Lung (tissue), 12 donors: ENCODE results near the gene THBD. TPM values are rescaled to one million over a fixed set of nuclear protein-coding genes. Genes with fewer than 3 reads are reported as not detected.

Experiments used
- ATAC-seq: fragments of 200-7000 bp; cut with Tn5 transposase; one replicate; pipeline ENCODE4 v1.9.1; 2020; ENCODE audit warnings: moderate number of reproducible peaks; ENCODE audit not compliant: insufficient read depth, low FRiP score
- DNase-seq, 3 donors: peaks; one replicate each; pipeline ENCODE4 v3.0.0-alpha.2; 2013 to 2017
- H3K27ac ChIP-seq, 2 donors: one replicate each; pipeline ENCODE4 v1.5.1; 2013; ENCODE audit warnings: mild to moderate bottlenecking in 2 of 2, moderate library complexity in 2 of 2, control low read depth in 1 of 2, inconsistent platforms in 1 of 2, low read depth in 1 of 2, low read length in 1 of 2
- H3K27me3 ChIP-seq, 3 donors: one replicate each; pipeline ENCODE4 v1.5.1; 2013; ENCODE audit warnings: low read length in 2 of 3; ENCODE audit not compliant: control insufficient read depth in 3 of 3, insufficient read depth in 3 of 3
- H3K36me3 ChIP-seq, 4 donors: one replicate each; pipeline ENCODE4 v1.5.1; 2013; ENCODE audit warnings: low read length in 4 of 4, mild to moderate bottlenecking in 1 of 4, moderate library complexity in 1 of 4; ENCODE audit not compliant: control insufficient read depth in 4 of 4, insufficient read depth in 4 of 4
- H3K4me1 ChIP-seq, 5 donors: one replicate each; pipeline ENCODE4 v1.5.1; 2013; ENCODE audit warnings: low read length in 5 of 5, mild to moderate bottlenecking in 2 of 5, moderate library complexity in 1 of 5; ENCODE audit not compliant: control insufficient read depth in 5 of 5, insufficient read depth in 5 of 5
- H3K4me3 ChIP-seq: one replicate; pipeline ENCODE4 v1.5.1; 2013; ENCODE audit warnings: mild to moderate bottlenecking, control low read depth, moderate library complexity
- H3K9ac ChIP-seq, 2 donors: one replicate each; pipeline ENCODE4 v1.5.1; 2013; ENCODE audit warnings: low read length in 2 of 2, control low read depth in 1 of 2; ENCODE audit not compliant: insufficient read depth in 1 of 2
- H3K9me3 ChIP-seq, 4 donors: one replicate each; pipeline ENCODE4 v1.5.1; 2013; ENCODE audit warnings: low read length in 3 of 4, mild to moderate bottlenecking in 1 of 4, moderate library complexity in 1 of 4; ENCODE audit not compliant: control insufficient read depth in 4 of 4, insufficient read depth in 3 of 4
- WGBS, 2 donors: extraction: QIAGEN DNeasy Blood & Tissue Kit; methylation state at CpG; one replicate each; pipeline ENCODE4 v1.1.7; 2013; 5-methylcytosine and 5-hydroxymethylcytosine counted together
- polyA plus RNA-seq, 2 donors: library from polyadenylated mRNA; stranded (reverse); fragments of 200-250 nt; gene quantifications; one replicate each; pipeline ENCODE4 v1.2.1, GENCODE V29; 2013
- total RNA-seq, 2 donors: library from RNA; depleted of rRNA in 1 of 2; stranded (reverse); fragments of >200 nt in 1 of 2; gene quantifications; one replicate each; pipeline ENCODE4 v1.2.1, GENCODE V29; 2014 to 2021
- TF ChIP-seq, protein P1 (sequence below): IDR thresholded peaks from 2 replicates; pipeline ENCODE4 v1.5.1; 2012; ENCODE audit warnings: mild to moderate bottlenecking; ENCODE audit errors: control extremely low read depth, extremely low read depth
- donor health status: control.
- donor health status: control.
- donor health status: Bipolar disorder and iron deficiency.
- donor health status: healthy.
- donor health status: DM: yes; HTN: yes; CAD: no.

THBD gene
- total and polyA plus RNA-seq, 4 donors: 23.6 to 101 (median 61.4) TPM

DNA sequence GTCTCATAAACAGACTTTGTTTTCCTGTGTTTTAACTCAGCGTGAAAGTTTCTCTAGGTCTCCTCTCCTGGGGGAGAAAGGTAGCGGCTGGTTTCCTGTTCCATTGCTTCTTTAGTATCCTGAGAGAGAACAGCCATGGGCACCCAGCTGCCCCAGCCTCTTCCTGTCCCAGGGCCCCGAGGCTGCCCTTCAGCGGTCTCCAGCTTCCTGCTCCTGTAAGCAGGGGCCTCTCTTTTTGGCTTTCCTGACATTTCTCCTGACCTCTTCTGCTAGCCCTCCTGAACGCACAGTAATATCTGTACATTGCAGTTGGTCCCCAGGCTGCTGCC, 16.8 kb downstream of the THBD start:
- 25 to 55% methylated on average over 5 of the region's 5 CpGs for WGBS, 2 donors
- TF ChIP-seq, protein P1, sequence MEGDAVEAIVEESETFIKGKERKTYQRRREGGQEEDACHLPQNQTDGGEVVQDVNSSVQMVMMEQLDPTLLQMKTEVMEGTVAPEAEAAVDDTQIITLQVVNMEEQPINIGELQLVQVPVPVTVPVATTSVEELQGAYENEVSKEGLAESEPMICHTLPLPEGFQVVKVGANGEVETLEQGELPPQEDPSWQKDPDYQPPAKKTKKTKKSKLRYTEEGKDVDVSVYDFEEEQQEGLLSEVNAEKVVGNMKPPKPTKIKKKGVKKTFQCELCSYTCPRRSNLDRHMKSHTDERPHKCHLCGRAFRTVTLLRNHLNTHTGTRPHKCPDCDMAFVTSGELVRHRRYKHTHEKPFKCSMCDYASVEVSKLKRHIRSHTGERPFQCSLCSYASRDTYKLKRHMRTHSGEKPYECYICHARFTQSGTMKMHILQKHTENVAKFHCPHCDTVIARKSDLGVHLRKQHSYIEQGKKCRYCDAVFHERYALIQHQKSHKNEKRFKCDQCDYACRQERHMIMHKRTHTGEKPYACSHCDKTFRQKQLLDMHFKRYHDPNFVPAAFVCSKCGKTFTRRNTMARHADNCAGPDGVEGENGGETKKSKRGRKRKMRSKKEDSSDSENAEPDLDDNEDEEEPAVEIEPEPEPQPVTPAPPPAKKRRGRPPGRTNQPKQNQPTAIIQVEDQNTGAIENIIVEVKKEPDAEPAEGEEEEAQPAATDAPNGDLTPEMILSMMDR: no peak
- DNase-seq (no peak), ATAC-seq (no peak)
- Histone ChIP-seq H3K27me3 (peaks cover 0 to 31% (median 23%) of the 10 kb centered on the region in 3 donors), H3K4me1 (peaks cover 0 to 5% (median 0%) of the 10 kb centered on the region in 5 donors), H3K27ac (no peak overlapping the region), H3K36me3 (no peaks in the 10 kb centered on the region), H3K4me3 (no peak overlapping the region), H3K9ac (no peak overlapping the region), H3K9me3 (peaks cover 0 to 4% (median 0%) of the 10 kb centered on the region in 4 donors)

DNA sequence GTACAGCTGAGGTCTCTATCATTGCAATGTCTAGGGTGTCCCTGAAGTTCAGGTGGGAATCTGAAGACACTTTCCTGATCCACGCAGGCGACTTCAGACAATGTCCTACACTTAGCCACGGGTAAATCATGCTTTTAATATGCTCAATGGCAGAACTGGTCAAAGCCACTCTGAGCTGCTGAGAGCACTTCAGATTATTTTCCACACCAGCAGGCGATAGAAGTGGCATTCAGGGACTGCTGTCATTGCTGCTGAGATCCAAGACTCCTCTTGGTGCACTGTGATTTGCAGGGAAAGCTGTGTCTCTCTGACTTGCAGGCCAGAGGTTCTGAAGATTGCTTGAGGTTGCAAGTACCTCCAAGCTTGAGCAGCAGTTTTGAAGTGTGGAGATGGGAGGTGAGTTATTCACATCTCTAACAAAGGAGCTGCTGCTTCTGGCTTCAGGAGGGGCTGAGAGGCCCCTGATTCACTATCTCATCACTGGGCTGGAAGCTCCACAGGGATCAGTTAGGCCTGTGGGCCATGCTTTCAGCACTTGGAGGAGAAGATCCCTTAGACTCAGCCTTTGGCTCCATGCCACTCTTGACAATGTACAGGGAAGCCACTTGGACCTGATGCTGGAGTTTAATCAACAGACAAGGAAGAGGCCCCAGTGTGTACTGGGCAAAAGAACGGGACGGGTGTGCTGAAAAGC, 17.3 kb downstream of the THBD start:
- H3K4me3 ChIP-seq: no peak overlapping the region
- peaks cover 0 to 4% (median 0%) of the 10 kb centered on the region in 4 donors for H3K9me3 ChIP-seq
- ATAC-seq: no peak
- H3K4me1 ChIP-seq: peaks cover 0 to 5% (median 0%) of the 10 kb centered on the region in 5 donors
- H3K27ac ChIP-seq: no peak overlapping the region
- peak in 1 of 3 donors; percentile 11 for DNase-seq
- H3K9ac ChIP-seq: no peak overlapping the region
- TF ChIP-seq, protein P1: no peak
- H3K36me3 ChIP-seq: no peaks in the 10 kb centered on the region
- H3K27me3 ChIP-seq: peaks cover 0 to 31% (median 18%) of the 10 kb centered on the region in 3 donors
- WGBS, 2 donors: 64 to 72% methylated on average over 6 of the region's 6 CpGs

DNA sequence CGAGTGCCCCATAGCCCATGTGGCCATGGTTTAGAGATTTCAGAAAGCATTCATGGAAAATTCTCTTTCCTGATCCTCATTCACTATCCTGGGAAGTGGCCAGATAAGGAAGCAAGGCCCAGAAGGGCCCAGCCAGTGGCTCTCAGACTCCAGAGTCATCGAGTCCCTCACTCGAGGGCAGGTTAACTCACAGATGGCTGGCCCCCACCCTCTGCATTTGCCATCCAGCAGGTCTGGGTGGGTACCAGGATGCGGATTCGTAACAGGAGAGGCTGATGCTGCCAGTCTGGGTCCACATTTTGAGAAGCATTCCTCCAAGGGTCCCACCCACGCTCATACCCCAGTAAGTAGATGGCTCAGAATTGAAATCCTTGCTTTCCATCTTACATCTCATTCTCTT, 18.1 kb downstream of the THBD start:
- TF ChIP-seq, protein P1: no peak
- Histone ChIP-seq H3K27ac (no peak overlapping the region), H3K4me1 (peaks cover 0 to 5% (median 0%) of the 10 kb centered on the region in 5 donors), H3K9me3 (peaks cover 0 to 7% (median 0%) of the 10 kb centered on the region in 4 donors), H3K27me3 (peaks cover 0 to 23% (median 9%) of the 10 kb centered on the region in 3 donors), H3K9ac (no peak overlapping the region), H3K4me3 (no peak overlapping the region), H3K36me3 (no peaks in the 10 kb centered on the region)
- WGBS, 2 donors: 94 to 97% methylated on average over 6 of the region's 6 CpGs
- DNase-seq: no peak
- ATAC-seq: no peak

DNA sequence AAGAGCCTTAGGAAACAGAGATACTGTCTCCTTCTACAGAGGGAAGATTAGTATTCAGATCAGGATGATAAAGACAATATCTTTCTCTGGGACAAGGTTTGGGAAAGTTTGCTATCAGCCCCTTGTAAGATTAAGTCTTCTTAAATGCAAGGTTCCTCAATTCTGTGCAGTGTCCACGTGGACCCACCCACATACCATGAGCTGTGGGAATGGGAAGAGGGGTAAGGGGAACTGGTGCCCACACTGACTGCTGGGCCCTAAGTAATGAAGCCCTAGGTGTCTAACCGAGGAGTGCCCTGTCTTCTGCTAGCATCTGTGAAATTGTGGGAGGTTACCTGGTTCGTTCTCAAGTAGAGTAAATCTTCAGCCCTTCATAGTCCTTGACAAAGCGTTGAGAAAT, 20.1 kb downstream of the THBD start:
- ATAC-seq: no peak
- 67% methylated on average over 4 of the region's 4 CpGs for WGBS, 2 donors
- no peaks in the 10 kb centered on the region for H3K36me3 ChIP-seq

More for the DNA sequence above, 20.1 kb downstream of the THBD start:
- Histone ChIP-seq H3K9ac (no peak overlapping the region), H3K27ac (no peak overlapping the region), H3K27me3 (peaks cover 0 to 12% (median 3%) of the 10 kb centered on the region in 3 donors), H3K9me3 (peaks cover 0 to 3% (median 0%) of the 10 kb centered on the region in 4 donors), H3K4me1 (peaks cover 0 to 3% (median 0%) of the 10 kb centered on the region in 5 donors), H3K4me3 (no peak overlapping the region)
- TF ChIP-seq, protein P1: no peak
- DNase-seq: no peak
